PFSK-1 (cell line): ENCODE results near the gene GPR62.

Experiments
- FOXP2 ChIP-seq: optimal IDR thresholded peaks from 2 replicates; pipeline ENCODE3; 2011; ENCODE audit warnings: borderline replicate concordance, control low read depth, inconsistent platforms; ENCODE audit not compliant: insufficient read depth; ENCODE audit errors: extremely low read length, extremely low read depth
- POLR2AphosphoS5 ChIP-seq: IDR thresholded peaks from 2 replicates; pipeline ENCODE4 v1.6.1; 2012; ENCODE audit warnings: low read depth, mild to moderate bottlenecking, control low read depth, low read length, moderate library complexity
- REST ChIP-seq, 2 experiments: IDR thresholded peaks; 2 replicates each; pipeline versions ENCODE4 v1.6.1 to v1.8.0; 2011 to 2012; ENCODE audit warnings: low read depth in 2 of 2, low read length in 2 of 2, control low read depth in 1 of 2, inconsistent platforms in 1 of 2, mild to moderate bottlenecking in 1 of 2, moderate library complexity in 1 of 2; ENCODE audit not compliant: insufficient read depth in 1 of 2
- SIN3A ChIP-seq: IDR thresholded peaks from 2 replicates; pipeline ENCODE4 v1.6.1; 2012; ENCODE audit warnings: mild to moderate bottlenecking, low read length, moderate library complexity, borderline replicate concordance; ENCODE audit not compliant: insufficient read depth
- TAF1 ChIP-seq: IDR thresholded peaks from 2 replicates; pipeline ENCODE4 v1.6.1; 2012; ENCODE audit warnings: low read length, control low read depth, borderline replicate concordance; ENCODE audit not compliant: insufficient read depth

GPR62 gene

GRCh38 chr3:51974963-51975851, 20.0 kb downstream of the GPR62 start, which contains the start of gene ABHD14A:
TSS of gene ABHD14A (plus strand) at chr3:51975064. CDS start at chr3:51975136, 72 bp downstream.
- no peak for TF ChIP-seq FOXP2
- TF ChIP-seq REST (IDR thresholded peaks at IDR 0.05; ENCODE audit: insufficient read depth in 1 of 2, low read depth in 2 of 2, low read length in 2 of 2) = no peak
- TF ChIP-seq TAF1 = no peak
- TF ChIP-seq SIN3A = no peak
- TF ChIP-seq POLR2AphosphoS5 = peak; percentile 53; the same call in 1 of the 2 replicates

DNA sequence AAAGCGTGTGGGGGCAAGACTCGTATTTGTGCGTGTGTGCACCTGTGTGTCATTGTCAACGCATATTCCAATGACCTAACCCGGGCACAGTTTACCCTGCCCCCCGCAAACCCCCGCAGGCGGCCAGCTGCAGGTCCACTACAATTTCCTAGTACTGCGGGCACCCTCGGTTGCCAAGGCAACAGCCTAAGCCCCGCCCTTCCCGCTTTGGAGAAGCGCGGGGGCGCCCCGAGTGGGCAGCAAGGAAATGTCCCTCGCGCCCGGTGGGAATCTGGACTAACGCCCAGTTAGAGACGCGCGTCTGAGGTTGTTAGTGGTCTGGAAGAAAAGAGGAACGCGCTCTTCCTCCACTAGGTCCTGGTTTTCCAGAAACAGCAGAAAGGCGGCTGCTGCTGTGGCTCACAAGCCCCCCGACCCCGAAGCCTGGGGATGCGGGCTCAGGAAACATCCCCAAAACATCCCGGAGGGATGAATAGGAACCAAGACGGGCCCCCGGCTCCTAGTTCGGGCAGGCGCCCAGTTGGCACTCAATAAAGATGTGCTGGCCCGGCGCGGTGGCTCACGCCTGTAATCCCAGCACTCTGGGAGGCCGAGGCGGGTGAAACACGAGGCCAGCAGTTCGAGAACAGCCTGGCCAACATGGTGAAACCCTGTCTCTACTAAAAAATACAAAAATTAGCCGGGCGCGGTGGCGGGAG, 20.8 kb downstream of the GPR62 start:
- no peak for TF ChIP-seq TAF1

DNA sequence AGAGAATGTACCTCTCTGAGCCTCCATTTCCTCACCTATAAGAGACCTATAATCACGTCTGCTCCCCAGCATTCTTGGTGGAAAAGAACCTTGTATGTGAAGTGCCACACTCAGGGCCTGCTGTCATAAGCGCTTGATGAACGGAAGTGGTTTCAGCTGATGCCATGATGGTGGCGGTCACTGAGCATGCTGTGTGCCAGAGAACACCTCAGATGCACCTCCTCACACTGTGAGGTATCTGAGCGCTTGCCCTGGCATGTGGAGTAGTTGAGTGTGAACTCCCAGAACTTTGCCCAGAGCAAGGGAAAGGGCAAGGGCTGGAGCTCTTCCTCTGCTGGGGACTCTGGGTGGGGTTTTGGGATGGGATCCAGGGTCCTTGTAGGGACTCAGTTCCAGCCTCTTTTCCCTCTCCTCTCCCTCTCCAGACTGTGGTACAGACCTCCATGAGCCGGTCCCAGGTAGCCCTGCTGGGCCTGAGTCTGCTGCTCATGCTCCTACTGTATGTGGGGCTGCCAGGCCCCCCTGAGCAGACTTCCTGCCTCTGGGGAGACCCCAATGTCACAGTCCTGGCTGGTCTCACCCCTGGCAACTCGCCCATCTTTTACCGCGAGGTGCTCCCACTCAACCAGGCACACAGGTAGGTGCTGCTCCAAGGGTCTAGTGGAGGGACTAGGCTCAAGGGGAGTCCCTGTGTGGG, 22.4 kb downstream of the GPR62 start:
- TF ChIP-seq SIN3A (no peak), POLR2AphosphoS5 (no peak), TAF1 (no peak)

DNA sequence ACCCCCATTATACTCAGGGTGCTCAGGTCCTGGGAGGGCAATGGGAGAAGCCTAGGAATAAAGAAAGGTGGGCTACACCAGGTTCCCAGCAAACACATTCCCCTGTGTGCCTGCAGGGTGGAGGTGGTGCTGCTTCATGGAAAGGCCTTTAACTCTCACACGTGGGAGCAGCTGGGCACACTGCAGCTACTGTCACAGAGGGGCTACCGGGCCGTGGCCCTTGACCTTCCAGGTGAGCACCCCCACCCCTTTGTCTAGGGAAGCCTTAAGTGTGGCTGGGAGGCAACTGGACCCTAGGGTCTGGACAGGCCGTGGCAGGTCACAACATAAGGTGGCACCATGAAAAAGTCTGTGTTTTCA, 22.9 kb downstream of the GPR62 start:
- TF ChIP-seq REST (IDR thresholded peaks at IDR 0.05; ENCODE audit: insufficient read depth in 1 of 2, low read depth in 2 of 2, low read length in 2 of 2) (no peak), SIN3A (no peak), FOXP2 (no peak), TAF1 (no peak), POLR2AphosphoS5 (no peak)

DNA sequence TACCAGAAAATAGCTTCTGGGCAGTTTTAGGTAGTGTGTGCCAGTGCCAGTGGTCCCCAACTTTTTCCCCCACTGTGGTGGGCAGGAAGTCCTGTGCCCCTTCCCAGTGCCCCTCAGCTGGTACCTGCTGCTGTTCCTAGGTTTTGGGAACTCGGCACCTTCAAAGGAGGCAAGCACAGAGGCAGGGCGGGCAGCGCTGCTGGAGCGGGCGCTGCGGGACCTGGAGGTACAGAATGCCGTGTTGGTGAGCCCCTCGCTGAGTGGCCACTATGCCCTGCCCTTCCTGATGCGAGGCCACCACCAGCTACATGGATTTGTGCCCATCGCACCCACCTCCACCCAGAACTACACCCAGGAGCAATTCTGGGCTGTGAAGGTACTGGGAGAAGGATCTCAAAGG, 25.1 kb downstream of the GPR62 start:
- TF ChIP-seq REST (IDR thresholded peaks at IDR 0.05; ENCODE audit: insufficient read depth in 1 of 2, low read depth in 2 of 2, low read length in 2 of 2) (no peak), TAF1 (no peak), SIN3A (no peak), FOXP2 (no peak)
